Muscle layer of colon (tissue), 2 donors: ENCODE results near the gene MMP20.

ENCODE experiments used
- H3K27ac ChIP-seq: one replicate; pipeline ENCODE4 v1.7.0; 2013; ENCODE audit warnings: low read depth, mild to moderate bottlenecking, low read length, moderate library complexity
- H3K27me3 ChIP-seq, 2 donors: one replicate each; pipeline ENCODE4 v1.7.0; 2013; ENCODE audit warnings: low read length in 2 of 2, mild to moderate bottlenecking in 2 of 2; ENCODE audit not compliant: insufficient read depth in 2 of 2, control insufficient read depth in 1 of 2
- H3K36me3 ChIP-seq: one replicate; pipeline ENCODE4 v1.7.0; 2013; ENCODE audit warnings: mild to moderate bottlenecking, low read length; ENCODE audit not compliant: insufficient read depth
- H3K4me1 ChIP-seq: one replicate; pipeline ENCODE4 v1.7.0; 2013; ENCODE audit warnings: mild to moderate bottlenecking, low read length; ENCODE audit not compliant: insufficient read depth
- H3K4me3 ChIP-seq, 2 donors: one replicate each; pipeline ENCODE4 v1.7.0; 2013; ENCODE audit warnings: low read length in 2 of 2, low read depth in 1 of 2, mild to moderate bottlenecking in 1 of 2, moderate library complexity in 1 of 2
- H3K9ac ChIP-seq: one replicate; pipeline ENCODE4 v1.7.0; 2013; ENCODE audit warnings: low read length
- H3K9me3 ChIP-seq: one replicate; pipeline ENCODE4 v1.7.0; 2013; ENCODE audit warnings: mild to moderate bottlenecking, low read length
- donor health status: abdominal sarcoma.
- donor health status: Adenocarcinoma of cecum.

Gene MMP20

DNA sequence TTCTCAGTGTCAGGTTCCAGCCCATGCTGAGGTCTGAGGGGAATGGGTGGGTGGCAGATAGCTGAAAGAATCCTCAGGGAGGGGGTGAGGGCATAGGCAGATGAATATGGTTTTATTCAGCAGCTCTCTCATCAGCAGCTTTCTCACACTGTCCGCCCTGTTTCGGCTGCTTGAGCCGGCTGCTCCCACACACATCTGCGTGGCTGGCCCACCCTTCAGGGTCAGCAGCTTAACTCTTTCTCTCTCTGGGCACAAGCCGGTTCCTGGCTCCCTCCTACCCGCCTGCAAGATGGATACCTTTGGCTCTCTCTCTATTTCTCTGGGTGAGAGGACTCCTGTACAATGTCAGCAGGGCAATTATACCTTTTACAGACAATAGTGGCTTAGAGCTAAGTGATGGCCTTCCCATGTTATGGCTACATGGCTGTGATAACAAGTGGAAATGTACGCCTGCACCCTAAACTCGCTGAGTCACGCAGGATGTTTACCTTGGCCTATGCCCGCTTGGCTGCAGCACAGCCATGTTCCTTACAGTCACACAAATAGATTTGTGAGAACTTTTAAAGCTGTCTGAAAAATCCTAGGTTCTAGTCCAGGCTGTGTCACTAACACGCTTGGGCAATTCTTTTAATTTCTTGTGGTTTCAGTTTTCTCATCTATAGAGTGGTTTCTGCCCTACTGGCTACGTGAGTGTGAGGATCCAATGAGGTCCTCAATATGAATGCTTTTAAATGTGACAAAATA is 4.1 kb downstream of the MMP20 start:
- no peaks in the 10 kb centered on the region for H3K36me3 ChIP-seq
- no peaks in the 10 kb centered on the region for H3K4me1 ChIP-seq
- H3K27me3 ChIP-seq = no peaks in the 10 kb centered on the region
- no peak overlapping the region for H3K27ac ChIP-seq
- no peaks in the 10 kb centered on the region for H3K9me3 ChIP-seq
- H3K9ac ChIP-seq = no peak overlapping the region
- H3K4me3 ChIP-seq = no peak overlapping the region

DNA sequence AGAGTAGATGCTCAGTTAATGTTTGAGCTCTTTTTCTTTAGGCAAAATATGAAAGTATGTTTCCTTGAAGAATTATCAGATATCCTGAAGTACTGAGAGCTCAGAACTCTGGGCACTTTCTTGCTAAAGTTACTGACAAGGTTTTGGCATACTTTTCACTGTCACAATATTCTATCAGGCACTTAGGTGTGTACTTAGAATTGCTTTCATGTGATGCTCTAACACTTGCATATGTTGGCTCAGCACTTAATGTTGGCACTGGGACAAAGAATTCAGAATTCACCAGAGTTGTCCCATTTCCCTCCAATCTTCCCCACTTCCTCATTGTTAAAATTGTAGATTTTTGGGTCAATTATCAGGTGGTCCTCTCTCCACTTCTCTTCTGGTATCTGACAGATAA is 5.0 kb downstream of the MMP20 start:
- Histone ChIP-seq H3K27ac (no peak overlapping the region), H3K9me3 (no peaks in the 10 kb centered on the region), H3K27me3 (no peaks in the 10 kb centered on the region), H3K4me1 (no peaks in the 10 kb centered on the region), H3K9ac (no peak overlapping the region), H3K36me3 (no peaks in the 10 kb centered on the region), H3K4me3 (no peak overlapping the region)

DNA sequence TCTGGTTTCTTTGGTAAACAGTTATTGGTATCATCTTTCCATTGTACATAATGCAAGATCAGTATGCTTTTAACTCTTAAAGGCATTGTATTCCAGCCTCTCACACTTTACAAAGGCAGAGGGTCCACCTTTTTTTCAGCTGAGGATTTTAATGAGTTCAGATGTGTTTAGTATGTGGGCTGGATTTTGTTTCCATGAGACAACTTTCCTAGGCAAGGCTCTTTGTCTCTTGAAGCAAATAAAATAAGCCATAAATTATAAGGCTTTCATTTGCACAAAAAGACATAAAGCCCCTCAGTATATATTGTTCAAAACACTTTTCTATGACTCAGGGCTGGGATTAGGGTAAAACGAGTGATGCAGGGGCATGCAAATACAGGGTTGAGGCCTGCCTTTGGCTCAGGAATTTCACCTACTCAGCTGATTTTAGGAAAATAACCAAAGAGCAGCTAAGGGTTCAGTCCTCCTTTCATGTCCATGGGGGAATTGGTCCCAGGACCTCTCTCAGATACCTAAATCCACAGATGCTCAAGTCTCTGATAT is 7.6 kb downstream of the MMP20 start:
- no peaks in the 10 kb centered on the region for H3K27me3 ChIP-seq
- H3K4me3 ChIP-seq = no peak overlapping the region
- no peak overlapping the region for H3K9ac ChIP-seq
- no peaks in the 10 kb centered on the region for H3K9me3 ChIP-seq
- H3K4me1 ChIP-seq = no peaks in the 10 kb centered on the region
- H3K27ac ChIP-seq = no peak overlapping the region
- H3K36me3 ChIP-seq = no peaks in the 10 kb centered on the region

DNA sequence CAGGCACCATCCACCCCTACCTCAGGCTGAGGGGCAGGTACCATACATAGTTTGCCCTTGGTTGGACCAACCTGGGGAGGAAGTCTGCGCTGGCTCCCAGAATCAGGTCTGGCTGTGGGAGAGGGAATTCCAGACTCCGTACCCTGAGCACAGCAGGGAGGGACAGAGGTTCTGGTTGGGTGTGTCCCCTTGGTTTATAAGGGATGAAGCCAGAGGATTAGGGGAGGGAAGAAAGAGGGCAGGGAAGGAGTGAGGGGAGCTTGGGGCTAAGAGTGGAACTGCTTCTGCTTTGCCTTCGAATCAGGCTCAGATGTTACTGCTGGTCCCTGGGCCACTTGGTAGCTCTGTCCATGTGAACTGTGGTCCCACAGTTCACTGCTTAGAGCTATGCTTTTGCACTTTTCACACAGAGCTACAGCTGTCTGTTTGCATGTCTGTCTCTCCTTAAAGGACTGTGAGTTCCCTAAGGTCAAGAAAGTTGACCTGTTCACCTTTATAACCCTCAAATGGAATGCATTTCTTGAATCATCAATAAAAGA is 9.2 kb downstream of the MMP20 start:
- no peaks in the 10 kb centered on the region for H3K9me3 ChIP-seq
- H3K9ac ChIP-seq = no peak overlapping the region
- no peaks in the 10 kb centered on the region for H3K27me3 ChIP-seq

GRCh38 chr11:102615077-102615893 is 9.8 kb downstream of the MMP20 start:
- Histone ChIP-seq H3K27me3 (no peaks in the 10 kb centered on the region), H3K4me1 (no peaks in the 10 kb centered on the region), H3K9ac (no peak overlapping the region), H3K36me3 (no peaks in the 10 kb centered on the region), H3K4me3 (no peak overlapping the region), H3K27ac (no peak overlapping the region), H3K9me3 (no peaks in the 10 kb centered on the region)

More for the DNA sequence above, 9.2 kb downstream of the MMP20 start:
- H3K4me1 ChIP-seq = no peaks in the 10 kb centered on the region
- H3K27ac ChIP-seq = no peak overlapping the region
- no peak overlapping the region for H3K4me3 ChIP-seq
- no peaks in the 10 kb centered on the region for H3K36me3 ChIP-seq

- Histone ChIP-seq H3K4me1 (no peaks in the 10 kb centered on the region), H3K4me3 (no peak overlapping the region), H3K27me3 (no peaks in the 10 kb centered on the region), H3K27ac (no peak overlapping the region), H3K9me3 (no peaks in the 10 kb centered on the region), H3K9ac (no peak overlapping the region), H3K36me3 (no peaks in the 10 kb centered on the region)
Measured at GRCh38 chr11:102614485-102614884, 10.6 kb downstream of the MMP20 start.

DNA sequence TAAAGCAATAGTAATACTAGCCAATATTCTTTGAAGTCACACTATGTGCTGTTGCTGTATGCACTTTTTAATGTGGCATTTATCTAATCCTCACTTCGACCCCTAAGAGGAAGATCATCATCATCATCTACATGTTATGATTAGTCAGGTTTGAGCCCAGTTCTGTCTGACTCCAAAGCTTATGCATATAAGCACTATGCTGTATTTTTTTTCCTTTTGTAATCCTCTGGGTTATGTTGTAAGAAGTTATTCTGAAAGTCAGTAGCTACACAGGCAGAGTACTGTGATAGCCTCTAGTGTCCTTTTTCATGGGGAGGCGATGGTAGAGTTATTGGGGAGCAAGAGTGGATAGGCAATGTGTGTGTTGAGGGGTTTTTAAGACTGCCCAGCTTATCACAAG is 11.1 kb downstream of the MMP20 start:
- H3K4me1 ChIP-seq = no peaks in the 10 kb centered on the region
- no peaks in the 10 kb centered on the region for H3K36me3 ChIP-seq
- no peaks in the 10 kb centered on the region for H3K9me3 ChIP-seq
- no peak overlapping the region for H3K9ac ChIP-seq
- H3K27ac ChIP-seq = no peak overlapping the region
- no peak overlapping the region for H3K4me3 ChIP-seq
- no peaks in the 10 kb centered on the region for H3K27me3 ChIP-seq

- no peak overlapping the region for H3K4me3 ChIP-seq
- no peaks in the 10 kb centered on the region for H3K4me1 ChIP-seq
- H3K36me3 ChIP-seq = no peaks in the 10 kb centered on the region
- H3K9ac ChIP-seq = no peak overlapping the region
- H3K27ac ChIP-seq = no peak overlapping the region
- H3K27me3 ChIP-seq = no peaks in the 10 kb centered on the region
- H3K9me3 ChIP-seq = no peaks in the 10 kb centered on the region
Measured at GRCh38 chr11:102613450-102613849, 11.7 kb downstream of the MMP20 start.

DNA sequence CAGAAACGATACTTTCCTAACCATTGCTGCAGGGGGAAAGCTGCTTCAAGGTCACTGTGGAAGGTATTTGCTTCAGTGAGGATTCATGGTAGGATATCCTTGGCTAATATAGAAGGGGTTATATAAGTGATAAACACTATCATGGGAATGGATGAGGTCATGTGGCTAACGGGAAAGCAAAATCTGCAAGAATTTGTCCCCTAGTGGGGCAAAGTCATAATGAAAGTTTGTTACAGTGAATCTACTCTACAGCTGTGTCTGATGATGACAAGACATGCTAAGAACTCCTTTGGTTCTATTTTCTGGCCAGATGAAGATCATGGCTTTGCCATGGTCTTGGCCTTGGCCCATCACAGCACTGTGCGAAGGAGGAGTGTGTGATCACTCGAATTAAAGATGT is 13.8 kb downstream of the MMP20 start:
- H3K27ac ChIP-seq = no peak overlapping the region
- H3K9ac ChIP-seq = no peak overlapping the region
- H3K4me3 ChIP-seq = no peak overlapping the region
- H3K36me3 ChIP-seq = no peaks in the 10 kb centered on the region
- no peaks in the 10 kb centered on the region for H3K4me1 ChIP-seq
- no peaks in the 10 kb centered on the region for H3K9me3 ChIP-seq
- no peaks in the 10 kb centered on the region for H3K27me3 ChIP-seq

DNA sequence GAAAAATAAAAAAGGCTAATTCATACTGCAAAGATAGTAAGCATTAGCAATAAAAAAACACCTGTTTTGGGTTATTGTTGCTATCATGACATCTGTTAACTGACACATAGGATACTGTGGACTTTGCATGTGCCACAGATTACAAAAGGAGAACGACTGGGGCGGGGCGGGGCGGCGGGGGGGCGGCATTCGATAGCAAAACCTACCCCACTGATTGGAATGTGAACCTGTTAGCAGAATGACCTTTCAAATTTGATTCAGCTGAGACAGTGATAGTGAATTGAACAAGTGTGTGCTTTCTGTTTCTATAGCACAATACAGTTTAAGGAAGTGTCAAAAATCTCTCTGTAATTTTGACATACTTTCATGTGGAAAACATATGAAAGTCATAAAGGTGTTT is 14.9 kb downstream of the MMP20 start:
- Histone ChIP-seq H3K4me1 (no peaks in the 10 kb centered on the region), H3K27me3 (no peaks in the 10 kb centered on the region), H3K9me3 (no peaks in the 10 kb centered on the region), H3K9ac (no peak overlapping the region), H3K4me3 (no peak overlapping the region), H3K36me3 (no peaks in the 10 kb centered on the region), H3K27ac (no peak overlapping the region)

GRCh38 chr11:102608699-102609098 is 16.4 kb downstream of the MMP20 start:
- Histone ChIP-seq H3K4me3 (no peak overlapping the region), H3K9ac (no peak overlapping the region), H3K4me1 (no peaks in the 10 kb centered on the region), H3K27me3 (no peaks in the 10 kb centered on the region), H3K27ac (no peak overlapping the region), H3K9me3 (no peaks in the 10 kb centered on the region), H3K36me3 (no peaks in the 10 kb centered on the region)
